ENCODE measurements around the gene HEBP2. TPM values are rescaled to one million over a fixed set of nuclear protein-coding genes. Genes with fewer than 3 reads are reported as not detected.

Gene HEBP2
- total RNA-seq, 4 donors from 2014 or later = 141 to 195 (median 162) TPM

- H3K4me3 ChIP-seq (ENCODE audit: low read depth, poor library complexity, severe bottlenecking) = no peak overlapping the region
- DNase-seq (ENCODE audit: low spot score in 2 of 2) = no peak
- 92 to 95% methylated on average over 7 to 9 of the region's 9 CpGs for WGBS, 2 donors
- TF ChIP-seq CTCF (IDR thresholded peaks at IDR 0.05) = no peak
- TF ChIP-seq POLR2A (IDR thresholded peaks at IDR 0.05) = no peak
- intact Hi-C loops (cut with DNase I; ENCODE audit: low total_unique reads) = no loop called here
These were observed 64.4 kb downstream of the HEBP2 start for GRCh38 chr6:138468320-138469015.

Small RNA genes within 50 kb of the gene (microRNA-seq; reads per million reads assigned to microRNA genes)
- gene MIR3145 (ENCODE audit: borderline number of aligned reads in 1 of 2, borderline replicate concordance in 2 of 2) = 0.68 to 1.1 reads per million in 2 donors

Other genes with a start within 250 kb of the HEBP2 start
- 10 to 100 TPM in 2 of 4 donors, 1 to 10 TPM in 2; 2.8 to 11.8 (median 7.8) TPM for gene ARFGEF3, start 242.3 kb upstream of the HEBP2 start, total RNA-seq
- gene PBOV1, start 185.7 kb upstream of the HEBP2 start, total RNA-seq = not detected
- gene SMIM28, start 26.3 kb upstream of the HEBP2 start, total RNA-seq = not detected
- gene NHSL1, start 95.3 kb downstream of the HEBP2 start, total RNA-seq = 10 to 100 TPM; 44.4 to 70.9 (median 53.2) TPM

All from lower leg skin (tissue), 4 donors.